Right lobe of liver (tissue), 4 donors: ENCODE data around the gene NUDT6.

Source experiments
- POLR2A ChIP-seq: fragments of 450-650 bp; IDR thresholded peaks from one replicate; pipeline ENCODE4 v1.6.1; 2017; ENCODE audit warnings: antibody characterized with exemption, mild to moderate bottlenecking
- TF ChIP-seq, protein P1 (sequence below), 4 donors: fragments of 200-600 bp in 3 of 4; fragments of 450-650 bp in 1 of 4; IDR thresholded peaks; one replicate each; pipeline versions ENCODE4 v1.5.1 to v1.8.0; 2016 to 2022; ENCODE audit warnings: antibody characterized with exemption in 4 of 4, mild to moderate bottlenecking in 2 of 4
- donor health status: DM: no; HTN: no; CAD: no.
- donor health status: DM: no; HTN: no; CAD: no.
- donor health status: DM: no; HTN: yes; CAD: no.

DNA sequence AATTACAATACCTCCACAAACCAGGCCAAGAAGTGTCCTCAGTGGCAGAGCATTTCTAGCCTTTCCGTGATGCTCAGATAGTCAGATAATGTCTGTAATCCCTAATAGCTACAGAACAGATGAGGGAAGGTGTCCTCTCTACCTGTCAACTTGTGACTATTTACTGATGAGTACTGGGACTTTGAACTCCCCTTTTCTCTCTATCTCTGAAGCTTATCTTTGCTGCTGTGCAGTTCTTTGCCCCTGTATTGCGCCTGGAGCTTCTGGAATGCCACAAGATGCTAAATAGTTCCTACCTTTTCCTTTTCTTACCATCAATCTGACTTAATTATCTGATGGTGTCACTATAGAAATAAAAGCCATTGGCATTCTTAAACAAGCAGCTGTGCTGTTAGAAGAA lies 65.2 kb downstream of the NUDT6 start:
- TF ChIP-seq, protein P1, sequence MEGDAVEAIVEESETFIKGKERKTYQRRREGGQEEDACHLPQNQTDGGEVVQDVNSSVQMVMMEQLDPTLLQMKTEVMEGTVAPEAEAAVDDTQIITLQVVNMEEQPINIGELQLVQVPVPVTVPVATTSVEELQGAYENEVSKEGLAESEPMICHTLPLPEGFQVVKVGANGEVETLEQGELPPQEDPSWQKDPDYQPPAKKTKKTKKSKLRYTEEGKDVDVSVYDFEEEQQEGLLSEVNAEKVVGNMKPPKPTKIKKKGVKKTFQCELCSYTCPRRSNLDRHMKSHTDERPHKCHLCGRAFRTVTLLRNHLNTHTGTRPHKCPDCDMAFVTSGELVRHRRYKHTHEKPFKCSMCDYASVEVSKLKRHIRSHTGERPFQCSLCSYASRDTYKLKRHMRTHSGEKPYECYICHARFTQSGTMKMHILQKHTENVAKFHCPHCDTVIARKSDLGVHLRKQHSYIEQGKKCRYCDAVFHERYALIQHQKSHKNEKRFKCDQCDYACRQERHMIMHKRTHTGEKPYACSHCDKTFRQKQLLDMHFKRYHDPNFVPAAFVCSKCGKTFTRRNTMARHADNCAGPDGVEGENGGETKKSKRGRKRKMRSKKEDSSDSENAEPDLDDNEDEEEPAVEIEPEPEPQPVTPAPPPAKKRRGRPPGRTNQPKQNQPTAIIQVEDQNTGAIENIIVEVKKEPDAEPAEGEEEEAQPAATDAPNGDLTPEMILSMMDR (IDR thresholded peaks at IDR 0.05) = no peak
- TF ChIP-seq POLR2A = no peak
